NCI-H524 (cell line): Measurements from ENCODE around the gene RNF157.

Experiments
- DNase-seq, 2 experiments: peaks; one replicate each; lab custom pipeline; 2025; lab: John Stamatoyannopoulos, UW

Gene RNF157

DNA sequence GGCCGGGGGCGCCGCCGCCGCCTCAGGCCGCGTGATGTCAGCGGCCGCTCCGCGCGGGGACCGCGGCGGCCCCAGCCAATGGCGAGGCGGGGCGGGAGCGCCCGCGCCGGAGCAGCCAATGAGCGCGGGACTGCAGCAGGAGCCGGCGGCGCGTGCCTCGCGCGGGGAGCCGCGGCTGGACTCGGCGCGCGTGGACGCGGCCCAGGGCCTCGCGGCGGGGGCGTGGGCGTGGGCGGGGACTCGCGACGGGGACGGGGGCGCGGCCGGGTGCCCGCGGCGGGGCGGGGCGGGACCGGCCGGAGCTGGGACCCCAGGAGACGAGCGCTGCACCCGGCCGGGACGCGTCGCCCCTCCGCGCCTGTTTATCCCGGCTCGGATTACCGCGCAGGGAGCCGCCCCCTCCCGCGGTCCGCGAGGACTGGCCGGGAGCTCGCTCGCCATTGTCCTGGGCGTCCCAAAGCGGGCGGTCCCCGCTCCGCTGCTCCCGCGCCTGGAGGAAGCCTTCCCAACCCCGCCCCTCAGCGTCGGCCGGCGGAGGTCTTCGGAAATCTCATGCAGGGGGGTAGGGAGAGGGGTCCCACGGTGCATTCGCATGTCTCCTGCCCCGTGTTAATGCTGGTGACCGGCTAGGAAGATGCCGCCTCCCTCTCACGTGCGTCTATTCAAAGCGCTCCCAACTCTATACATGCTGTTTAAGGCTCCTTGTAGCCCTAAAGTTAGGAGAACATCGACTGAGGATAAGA is at the start of gene RNF157:
Gene RNF157 (minus strand): TSS at position 33 of the 743 bp plus-strand sequence. CDS start 253 bp downstream, outside the sequence.
- DNase-seq: peak; percentile 56 to 84

- no peak for DNase-seq
Measured at GRCh38 chr17:76281573-76282371, 41.5 kb upstream of the RNF157 start.

DNA sequence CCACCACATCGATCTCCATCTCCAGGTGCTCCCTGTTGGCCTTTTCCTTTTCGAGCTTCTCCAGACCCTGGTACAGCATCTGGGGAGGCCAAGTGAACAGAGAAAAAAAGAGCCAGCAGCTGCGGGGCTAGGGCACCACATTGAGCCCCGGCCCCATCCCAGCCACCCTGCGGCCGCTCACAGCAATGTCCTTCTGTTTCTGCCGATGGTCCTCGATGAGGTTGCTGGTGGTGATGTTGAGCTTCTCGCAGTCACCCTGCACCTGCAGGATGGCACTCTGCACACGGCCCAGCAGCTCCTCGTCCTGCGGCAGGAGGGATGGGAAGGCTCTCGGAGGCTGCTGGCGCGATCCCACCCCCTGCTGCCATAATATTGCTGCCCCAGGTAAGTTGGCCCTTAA is 40.4 kb upstream of the RNF157 start:
- DNase-seq: no peak

- DNase-seq: no peak
Measured at GRCh38 chr17:76279742-76280287, 39.5 kb upstream of the RNF157 start.

GRCh38 chr17:76278952-76279741 is 38.9 kb upstream of the RNF157 start:
- peak; percentile 78 to 93 for DNase-seq

DNA sequence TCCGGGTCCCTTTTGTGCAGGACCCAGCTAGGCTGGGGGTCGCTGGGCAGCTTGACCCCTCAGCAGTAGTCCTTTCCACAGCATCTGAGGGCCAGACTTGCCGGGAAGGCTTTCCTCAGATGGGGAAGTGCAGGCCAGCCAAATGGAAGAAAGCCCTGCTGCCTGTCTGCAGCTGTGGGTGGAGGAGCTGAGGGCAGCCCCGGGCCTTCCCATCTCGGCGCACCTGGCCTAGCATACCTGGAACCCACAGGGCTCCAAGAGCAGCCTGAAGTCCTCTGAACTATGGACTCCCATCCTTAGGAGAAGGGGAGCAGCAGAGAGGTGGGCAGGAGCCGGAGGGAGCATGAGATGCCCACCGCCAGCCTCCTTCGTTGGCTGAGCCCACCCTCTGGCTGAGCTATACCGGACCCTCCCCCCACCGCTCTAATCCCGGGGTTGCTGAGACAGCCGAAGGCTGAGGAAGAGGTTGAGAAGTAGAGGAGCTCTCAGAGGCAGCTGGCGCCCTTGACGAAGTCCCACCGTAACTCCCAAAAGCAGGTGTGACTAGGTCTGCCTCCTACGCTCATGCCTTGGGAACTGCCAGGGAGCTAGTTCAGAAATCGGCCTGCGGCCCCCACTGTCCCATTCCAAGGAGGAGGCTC is 38.1 kb upstream of the RNF157 start:
- no peak for DNase-seq

DNA sequence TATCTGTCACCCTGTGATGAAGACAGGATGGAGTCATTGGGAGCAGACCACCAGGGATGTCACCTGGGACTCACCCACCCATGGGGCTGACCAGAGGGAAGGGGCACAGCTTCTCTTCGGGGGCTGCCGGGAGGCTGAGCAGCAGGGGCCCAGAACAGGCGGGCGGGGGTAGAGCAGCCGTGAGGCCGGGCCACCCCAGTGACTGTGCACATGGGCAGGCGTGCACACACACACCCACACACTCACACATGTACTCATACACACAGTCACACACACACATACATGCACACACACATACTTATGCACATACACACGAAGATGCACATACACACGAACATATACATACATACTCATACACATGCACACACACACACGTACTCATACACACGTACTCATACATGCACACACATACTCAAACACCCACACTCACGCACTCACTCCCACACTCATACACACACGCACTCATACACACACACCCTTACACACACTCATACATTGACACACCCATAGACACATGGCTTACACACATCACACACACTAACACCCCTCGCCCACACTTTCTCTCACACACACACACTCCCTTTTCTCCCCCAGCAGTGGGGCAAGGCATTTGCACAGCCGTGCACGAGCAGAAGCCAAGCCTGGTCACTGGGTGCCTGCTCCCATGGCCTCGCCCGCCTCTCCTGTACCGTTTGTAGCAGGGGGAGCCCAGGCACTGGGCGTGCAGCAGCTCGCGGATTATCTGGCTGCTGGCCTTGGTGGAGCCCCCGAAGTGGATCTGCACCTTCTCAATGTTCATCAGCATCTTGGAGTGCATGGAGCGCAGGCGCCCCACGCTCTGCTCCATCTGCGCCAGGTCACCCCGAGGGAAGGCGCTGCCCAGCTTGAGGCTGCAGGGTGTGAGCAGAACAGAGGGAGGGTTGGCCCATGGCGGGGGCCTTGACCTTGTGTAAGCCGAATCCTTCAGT is 37.3 kb upstream of the RNF157 start:
- DNase-seq: no peak

GRCh38 chr17:76276461-76277299 is 36.4 kb upstream of the RNF157 start:
- DNase-seq: no peak

- DNase-seq: no peak
Measured at GRCh38 chr17:76276069-76276431, 35.8 kb upstream of the RNF157 start.

DNA sequence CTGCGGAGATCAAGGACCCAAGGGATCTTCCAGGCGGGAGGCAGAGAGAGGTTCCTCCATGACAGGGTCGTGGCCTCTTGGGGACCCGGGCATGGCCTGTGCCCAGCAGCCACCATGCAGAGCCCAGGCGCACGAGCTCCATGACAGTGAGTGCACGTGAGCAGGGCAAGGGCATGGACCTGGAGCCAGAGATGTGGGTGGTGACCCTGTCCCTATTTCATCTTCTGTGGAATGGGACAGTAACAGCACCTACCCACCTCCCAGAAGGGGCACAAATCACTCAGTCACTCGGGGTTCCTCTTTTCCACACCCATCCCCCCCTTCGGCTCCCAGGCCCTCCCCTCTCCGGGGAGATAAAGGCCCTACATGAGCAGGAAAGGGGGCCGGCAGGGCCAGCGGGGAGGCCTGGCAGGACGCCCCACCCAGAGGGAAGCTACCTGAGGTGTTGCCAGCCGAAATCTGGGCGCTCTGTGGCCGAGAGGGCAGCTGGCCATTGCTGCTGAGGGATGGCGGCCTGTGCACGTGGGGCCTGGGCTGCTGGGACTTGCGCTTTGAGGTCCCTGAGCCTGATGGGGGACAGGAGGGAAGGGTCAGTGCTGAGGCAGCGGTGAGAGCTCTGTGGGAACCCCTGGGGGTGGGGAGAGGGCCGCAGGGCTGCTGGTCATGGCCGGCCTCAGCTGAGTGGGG is 35.2 kb upstream of the RNF157 start:
- no peak for DNase-seq

GRCh38 chr17:76274112-76274956 is 34.0 kb upstream of the RNF157 start:
- no peak for DNase-seq

- DNase-seq: no peak
Measured at GRCh38 chr17:76273445-76274111, 33.3 kb upstream of the RNF157 start.

DNA sequence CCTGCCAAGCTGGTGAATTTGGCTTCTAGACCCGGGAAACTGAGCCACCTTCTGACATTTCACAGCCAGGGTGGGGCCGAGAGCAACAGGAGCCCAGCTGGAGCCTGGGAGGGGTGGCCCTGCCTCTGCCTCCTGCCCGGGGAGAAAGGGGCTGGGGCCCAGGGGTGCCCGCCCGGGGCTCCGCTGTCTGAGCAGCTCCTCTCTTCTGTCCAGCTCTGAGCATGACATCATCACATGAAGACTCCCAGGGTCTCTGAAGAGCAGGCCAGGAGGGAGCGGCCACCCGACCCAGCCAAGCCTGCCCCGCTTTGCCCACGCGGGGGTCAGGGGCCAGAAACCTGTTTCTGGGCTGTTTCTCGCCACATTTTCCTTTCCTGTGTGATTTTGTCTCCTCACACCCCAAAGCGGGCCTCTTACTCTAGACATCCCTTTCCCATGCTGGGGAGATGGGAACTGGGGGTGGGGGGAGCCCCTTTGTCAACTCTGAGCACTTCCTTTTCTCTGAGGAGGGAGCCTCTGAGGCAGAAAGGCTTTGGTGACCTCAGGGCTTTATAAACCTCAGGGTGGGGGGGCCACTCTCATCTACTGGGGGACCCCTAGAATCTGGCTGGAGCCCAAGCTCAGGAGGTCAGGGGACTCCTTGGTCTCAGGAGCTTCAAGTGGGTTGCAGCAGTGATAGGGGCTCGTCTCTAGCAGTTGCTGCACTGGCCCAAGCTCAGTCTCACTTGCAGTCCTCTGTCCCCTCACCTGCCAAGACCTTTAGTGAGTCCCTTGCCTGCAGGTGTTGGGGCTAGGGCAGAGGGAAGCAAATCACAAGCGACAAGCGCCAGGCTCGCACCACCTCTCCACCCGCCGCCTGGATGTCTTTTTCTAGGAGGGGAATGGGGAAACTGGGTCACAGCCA is 32.5 kb upstream of the RNF157 start:
- no peak for DNase-seq

GRCh38 chr17:76271669-76272540 is 31.6 kb upstream of the RNF157 start:
- no peak for DNase-seq
